ENCODE data around the gene TUFM. TPM values are rescaled to one million over a fixed set of nuclear protein-coding genes. Genes with fewer than 3 reads are reported as not detected.
"Not testable (repeated sequence)": the region's sequence is repeated elsewhere in the genome, so short reads cannot be mapped to it uniquely, and the experiment has no call there.

Gene TUFM
- total and polyA plus RNA-seq, 4 donors: 58.6 to 260 (median 178) TPM

GRCh38 chr16:28821874-28822519 lies 24.2 kb downstream of the TUFM start:
- H3K9me3 ChIP-seq (ENCODE audit: control insufficient read depth in 4 of 4, insufficient read depth in 3 of 4, low read length in 3 of 4): no peaks in the 10 kb centered on the region
- WGBS, 2 donors: 32 to 38% methylated on average over 13 of the region's 13 CpGs
- ATAC-seq (ENCODE audit: insufficient read depth, low FRiP score) (no peak), DNase-seq (no peak)
- peak overlapping the region in 1 of 2 donors; percentile 80 for H3K9ac ChIP-seq (ENCODE audit: insufficient read depth in 1 of 2, low read length in 2 of 2)
- peak overlapping the region; percentile 95 to 100 for H3K27ac ChIP-seq (ENCODE audit: low read depth in 1 of 2, low read length in 1 of 2)
- H3K4me1 ChIP-seq (ENCODE audit: control insufficient read depth in 5 of 5, insufficient read depth in 5 of 5, low read length in 5 of 5): peaks cover 0 to 18% (median 6%) of the 10 kb centered on the region in 5 donors
- no peaks in the 10 kb centered on the region for H3K27me3 ChIP-seq (ENCODE audit: control insufficient read depth in 3 of 3, insufficient read depth in 3 of 3, low read length in 2 of 3)
- peaks cover 3 to 20% (median 9%) of the 10 kb centered on the region in 4 donors for H3K36me3 ChIP-seq (ENCODE audit: control insufficient read depth in 4 of 4, insufficient read depth in 4 of 4, low read length in 4 of 4)
- TF ChIP-seq, protein P1, sequence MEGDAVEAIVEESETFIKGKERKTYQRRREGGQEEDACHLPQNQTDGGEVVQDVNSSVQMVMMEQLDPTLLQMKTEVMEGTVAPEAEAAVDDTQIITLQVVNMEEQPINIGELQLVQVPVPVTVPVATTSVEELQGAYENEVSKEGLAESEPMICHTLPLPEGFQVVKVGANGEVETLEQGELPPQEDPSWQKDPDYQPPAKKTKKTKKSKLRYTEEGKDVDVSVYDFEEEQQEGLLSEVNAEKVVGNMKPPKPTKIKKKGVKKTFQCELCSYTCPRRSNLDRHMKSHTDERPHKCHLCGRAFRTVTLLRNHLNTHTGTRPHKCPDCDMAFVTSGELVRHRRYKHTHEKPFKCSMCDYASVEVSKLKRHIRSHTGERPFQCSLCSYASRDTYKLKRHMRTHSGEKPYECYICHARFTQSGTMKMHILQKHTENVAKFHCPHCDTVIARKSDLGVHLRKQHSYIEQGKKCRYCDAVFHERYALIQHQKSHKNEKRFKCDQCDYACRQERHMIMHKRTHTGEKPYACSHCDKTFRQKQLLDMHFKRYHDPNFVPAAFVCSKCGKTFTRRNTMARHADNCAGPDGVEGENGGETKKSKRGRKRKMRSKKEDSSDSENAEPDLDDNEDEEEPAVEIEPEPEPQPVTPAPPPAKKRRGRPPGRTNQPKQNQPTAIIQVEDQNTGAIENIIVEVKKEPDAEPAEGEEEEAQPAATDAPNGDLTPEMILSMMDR (IDR thresholded peaks at IDR 0.05; ENCODE audit: control extremely low read depth, extremely low read depth): no peak
- peak overlapping the region; percentile 64 for H3K4me3 ChIP-seq

DNA sequence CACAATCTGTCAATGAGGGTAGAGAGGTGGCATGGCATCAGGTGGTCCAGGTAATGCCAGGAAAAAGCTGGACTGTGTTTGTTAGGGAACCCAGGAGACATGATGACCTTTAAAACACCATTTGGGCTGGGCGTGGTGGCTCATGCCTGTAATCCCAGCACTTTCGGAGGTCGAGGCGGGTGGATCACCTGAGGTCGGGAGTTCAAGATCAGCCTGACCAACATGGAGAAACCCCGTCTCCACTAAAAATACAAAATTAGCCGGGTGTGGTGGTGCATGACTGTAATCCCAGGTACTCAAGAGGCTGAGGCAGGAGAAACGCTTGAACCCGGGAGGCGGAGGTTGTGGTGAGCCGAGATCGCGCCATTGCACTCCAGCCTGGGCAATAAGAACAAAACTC lies 25.6 kb downstream of the TUFM start:
- not testable (repeated sequence) for H3K4me3 ChIP-seq; ATAC-seq (ENCODE audit: insufficient read depth, low FRiP score); H3K9me3 ChIP-seq (ENCODE audit: control insufficient read depth in 4 of 4, insufficient read depth in 3 of 4, low read length in 3 of 4); H3K27me3 ChIP-seq (ENCODE audit: control insufficient read depth in 3 of 3, insufficient read depth in 3 of 3, low read length in 2 of 3); H3K9ac ChIP-seq (ENCODE audit: insufficient read depth in 1 of 2, low read length in 2 of 2); H3K36me3 ChIP-seq (ENCODE audit: control insufficient read depth in 4 of 4, insufficient read depth in 4 of 4, low read length in 4 of 4); DNase-seq; H3K27ac ChIP-seq (ENCODE audit: low read depth in 1 of 2, low read length in 1 of 2)
- peaks cover 0 to 18% (median 5%) of the 10 kb centered on the region in 5 donors for H3K4me1 ChIP-seq (ENCODE audit: control insufficient read depth in 5 of 5, insufficient read depth in 5 of 5, low read length in 5 of 5)
- WGBS, 2 donors: 93 to 96% methylated on average over 13 of the region's 13 CpGs

DNA sequence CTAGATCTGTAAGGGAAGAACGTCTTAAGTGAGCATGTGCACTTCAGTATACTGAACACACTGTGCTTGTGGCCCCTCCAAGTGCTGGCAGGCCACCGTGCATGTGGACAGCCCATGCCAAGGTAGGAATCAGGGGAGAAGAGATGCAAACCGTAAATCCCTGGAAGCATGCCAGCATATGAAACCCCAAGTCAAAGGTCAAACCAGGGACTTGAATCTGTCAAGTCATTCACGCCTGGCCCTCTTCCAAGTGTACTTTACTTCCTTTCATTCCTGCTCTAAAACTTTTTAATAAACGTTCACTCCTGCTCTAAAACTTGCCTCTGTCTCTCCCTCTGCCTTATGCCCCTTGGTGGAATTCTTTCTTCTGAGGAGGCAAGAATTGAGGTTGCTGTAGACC lies 26.1 kb downstream of the TUFM start:
- 68 to 74% methylated on average over 5 of the region's 5 CpGs for WGBS, 2 donors
- Histone ChIP-seq H3K4me1 (ENCODE audit: control insufficient read depth in 5 of 5, insufficient read depth in 5 of 5, low read length in 5 of 5) (peaks cover 0 to 13% (median 1%) of the 10 kb centered on the region in 5 donors), H3K27me3 (ENCODE audit: control insufficient read depth in 3 of 3, insufficient read depth in 3 of 3, low read length in 2 of 3) (no peaks in the 10 kb centered on the region), H3K4me3 (no peak overlapping the region), H3K9ac (ENCODE audit: insufficient read depth in 1 of 2, low read length in 2 of 2) (no peak overlapping the region), H3K27ac (ENCODE audit: low read depth in 1 of 2, low read length in 1 of 2) (no peak overlapping the region), H3K9me3 (ENCODE audit: control insufficient read depth in 4 of 4, insufficient read depth in 3 of 4, low read length in 3 of 4) (no peaks in the 10 kb centered on the region), H3K36me3 (ENCODE audit: control insufficient read depth in 4 of 4, insufficient read depth in 4 of 4, low read length in 4 of 4) (peaks cover 0 to 5% (median 0%) of the 10 kb centered on the region in 4 donors)
- ATAC-seq (ENCODE audit: insufficient read depth, low FRiP score) (no peak), DNase-seq (no peak)
- TF ChIP-seq, protein P1 (IDR thresholded peaks at IDR 0.05; ENCODE audit: control extremely low read depth, extremely low read depth): no peak

DNA sequence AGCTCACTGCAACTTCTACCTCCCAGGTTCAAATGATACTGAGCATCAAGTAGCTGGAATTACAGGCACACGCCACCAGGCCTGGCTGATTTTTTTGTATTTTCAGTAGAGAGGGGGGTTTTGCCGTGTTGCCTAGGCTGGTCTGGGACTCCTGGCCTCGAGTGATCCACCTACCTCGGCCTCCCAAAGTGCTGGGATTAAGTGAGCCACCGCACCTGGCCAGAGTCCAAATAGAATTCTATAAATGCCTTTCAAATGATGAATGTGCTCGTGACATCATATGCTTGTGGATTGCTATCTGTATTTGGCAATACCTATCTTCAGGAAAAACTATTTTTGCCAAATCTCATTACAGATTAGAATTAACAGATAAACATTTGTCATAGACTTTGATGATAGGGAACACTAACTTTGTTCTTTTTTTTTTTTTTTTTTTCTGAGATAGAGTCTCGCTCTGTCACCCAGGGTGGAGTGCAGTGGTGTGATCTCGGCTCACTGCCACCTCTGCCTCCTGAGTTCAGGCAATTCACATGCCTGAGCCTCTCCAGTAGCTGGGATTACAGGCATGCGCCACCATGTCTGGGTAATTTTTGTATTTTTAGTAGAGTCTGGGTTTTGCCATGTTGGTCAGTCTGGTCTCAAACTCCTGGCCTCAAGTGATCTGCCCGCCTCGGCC lies 38.6 kb downstream of the TUFM start:
- not testable (repeated sequence) for H3K27me3 ChIP-seq (ENCODE audit: control insufficient read depth in 3 of 3, insufficient read depth in 3 of 3, low read length in 2 of 3); DNase-seq; ATAC-seq (ENCODE audit: insufficient read depth, low FRiP score)

More for the DNA sequence above, 38.6 kb downstream of the TUFM start:
- not testable (repeated sequence) for H3K9me3 ChIP-seq (ENCODE audit: control insufficient read depth in 4 of 4, insufficient read depth in 3 of 4, low read length in 3 of 4); H3K4me3 ChIP-seq; H3K9ac ChIP-seq (ENCODE audit: insufficient read depth in 1 of 2, low read length in 2 of 2); H3K4me1 ChIP-seq (ENCODE audit: control insufficient read depth in 5 of 5, insufficient read depth in 5 of 5, low read length in 5 of 5); H3K27ac ChIP-seq (ENCODE audit: low read depth in 1 of 2, low read length in 1 of 2); H3K36me3 ChIP-seq (ENCODE audit: control insufficient read depth in 4 of 4, insufficient read depth in 4 of 4, low read length in 4 of 4)
- WGBS, 2 donors: no CpG with 5 or more reads among the region's 11 CpGs
